Stomach smooth muscle (tissue), 2 donors: ENCODE results near the gene TRAF3IP1.

Experiments
- H3K27ac ChIP-seq: one replicate; pipeline ENCODE4 v1.7.0; 2013; ENCODE audit warnings: mild to moderate bottlenecking, low read length, inconsistent platforms
- H3K27me3 ChIP-seq, 2 donors: one replicate each; pipeline ENCODE4 v1.7.0; 2013; ENCODE audit warnings: low read length in 2 of 2; ENCODE audit not compliant: insufficient read depth in 2 of 2, control insufficient read depth in 1 of 2
- H3K36me3 ChIP-seq, 2 donors: one replicate each; pipeline ENCODE4 v1.7.0; 2013; ENCODE audit warnings: low read length in 2 of 2; ENCODE audit not compliant: control insufficient read depth in 2 of 2, insufficient read depth in 2 of 2
- H3K4me1 ChIP-seq: one replicate; pipeline ENCODE4 v1.7.0; 2013; ENCODE audit warnings: low read length; ENCODE audit not compliant: control insufficient read depth, insufficient read depth
- H3K4me3 ChIP-seq, 2 donors: one replicate each; pipeline ENCODE4 v1.7.0; 2013; ENCODE audit warnings: low read length in 2 of 2
- H3K9ac ChIP-seq, 2 donors: one replicate each; pipeline ENCODE4 v1.7.0; 2013; ENCODE audit warnings: low read length in 2 of 2, mild to moderate bottlenecking in 1 of 2
- H3K9me3 ChIP-seq, 2 donors: one replicate each; pipeline ENCODE4 v1.7.0; 2013; ENCODE audit warnings: low read length in 2 of 2; ENCODE audit not compliant: control insufficient read depth in 2 of 2
- donor health status: healthy.
- donor health status: Pancreatic carcinoma.

The TRAF3IP1 gene

GRCh38 chr2:238288650-238289573 lies 31.4 kb upstream of the TRAF3IP1 start:
- peaks cover 47% of the 10 kb centered on the region for H3K4me1 ChIP-seq
- no peaks in the 10 kb centered on the region for H3K27me3 ChIP-seq
- H3K4me3 ChIP-seq, result peak overlapping the region; percentile 77 to 97
- no peaks in the 10 kb centered on the region for H3K36me3 ChIP-seq
- H3K27ac ChIP-seq, result peak overlapping the region; percentile 81
- no peaks in the 10 kb centered on the region for H3K9me3 ChIP-seq
- H3K9ac ChIP-seq, result peak overlapping the region; percentile 69 to 95

GRCh38 chr2:238289574-238289973 lies 30.7 kb upstream of the TRAF3IP1 start:
- no peaks in the 10 kb centered on the region for H3K27me3 ChIP-seq
- no peaks in the 10 kb centered on the region for H3K36me3 ChIP-seq
- peak overlapping the region; percentile 81 for H3K27ac ChIP-seq
- H3K9ac ChIP-seq, result peak overlapping the region; percentile 69 to 95
- peaks cover 42% of the 10 kb centered on the region for H3K4me1 ChIP-seq
- H3K9me3 ChIP-seq, result no peaks in the 10 kb centered on the region
- peak overlapping the region; percentile 77 to 97 for H3K4me3 ChIP-seq

- Histone ChIP-seq H3K9ac (no peak overlapping the region), H3K36me3 (no peaks in the 10 kb centered on the region), H3K27ac (no peak overlapping the region), H3K9me3 (no peaks in the 10 kb centered on the region), H3K27me3 (no peaks in the 10 kb centered on the region), H3K4me3 (no peak overlapping the region), H3K4me1 (peaks cover 37% of the 10 kb centered on the region)
Measured at GRCh38 chr2:238290091-238290509, 30.2 kb upstream of the TRAF3IP1 start.

DNA sequence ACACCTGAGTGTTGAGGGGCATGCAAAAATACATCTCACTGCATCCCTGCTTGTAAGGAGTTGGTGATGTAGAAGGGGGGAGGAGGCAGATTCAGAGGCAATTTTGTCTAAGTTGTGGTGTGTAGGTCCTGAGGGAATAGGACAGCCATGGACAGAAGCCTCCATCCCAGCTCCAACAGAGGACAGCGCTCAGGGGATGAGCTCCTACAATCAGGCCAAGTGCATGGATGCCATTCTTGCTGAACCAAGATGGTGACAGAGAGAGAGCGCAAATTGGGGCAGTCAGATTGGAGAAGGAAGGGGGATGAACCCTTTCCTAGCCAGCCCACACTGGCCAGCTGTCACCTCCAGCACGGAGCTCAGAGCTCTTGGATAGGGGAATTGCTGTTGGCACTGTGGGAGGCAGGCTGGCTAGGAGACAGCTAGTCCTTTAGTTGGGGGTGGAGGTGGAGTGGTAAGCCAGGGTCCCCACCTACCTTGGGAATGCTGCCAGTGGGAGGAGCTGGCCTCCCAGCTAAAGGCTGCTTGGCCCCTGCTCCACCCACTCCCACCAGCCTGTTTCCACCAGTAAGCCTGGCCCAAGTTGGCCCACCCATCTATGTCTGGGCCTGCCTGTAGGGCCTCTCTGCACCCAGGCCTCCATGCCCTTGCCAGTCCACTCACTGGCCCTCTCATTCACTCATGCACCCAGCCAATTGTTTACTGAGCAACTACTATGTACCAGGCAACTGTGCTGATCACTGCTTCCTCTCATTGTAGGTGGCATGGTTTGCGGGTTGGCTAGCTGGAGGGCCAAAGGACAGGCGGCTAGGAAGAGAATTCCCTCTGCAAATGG lies 29.4 kb upstream of the TRAF3IP1 start:
- H3K4me1 ChIP-seq, result peaks cover 29% of the 10 kb centered on the region
- no peaks in the 10 kb centered on the region for H3K9me3 ChIP-seq
- H3K4me3 ChIP-seq, result no peak overlapping the region
- no peaks in the 10 kb centered on the region for H3K36me3 ChIP-seq
- H3K9ac ChIP-seq, result no peak overlapping the region
- H3K27ac ChIP-seq, result no peak overlapping the region
- H3K27me3 ChIP-seq, result no peaks in the 10 kb centered on the region

DNA sequence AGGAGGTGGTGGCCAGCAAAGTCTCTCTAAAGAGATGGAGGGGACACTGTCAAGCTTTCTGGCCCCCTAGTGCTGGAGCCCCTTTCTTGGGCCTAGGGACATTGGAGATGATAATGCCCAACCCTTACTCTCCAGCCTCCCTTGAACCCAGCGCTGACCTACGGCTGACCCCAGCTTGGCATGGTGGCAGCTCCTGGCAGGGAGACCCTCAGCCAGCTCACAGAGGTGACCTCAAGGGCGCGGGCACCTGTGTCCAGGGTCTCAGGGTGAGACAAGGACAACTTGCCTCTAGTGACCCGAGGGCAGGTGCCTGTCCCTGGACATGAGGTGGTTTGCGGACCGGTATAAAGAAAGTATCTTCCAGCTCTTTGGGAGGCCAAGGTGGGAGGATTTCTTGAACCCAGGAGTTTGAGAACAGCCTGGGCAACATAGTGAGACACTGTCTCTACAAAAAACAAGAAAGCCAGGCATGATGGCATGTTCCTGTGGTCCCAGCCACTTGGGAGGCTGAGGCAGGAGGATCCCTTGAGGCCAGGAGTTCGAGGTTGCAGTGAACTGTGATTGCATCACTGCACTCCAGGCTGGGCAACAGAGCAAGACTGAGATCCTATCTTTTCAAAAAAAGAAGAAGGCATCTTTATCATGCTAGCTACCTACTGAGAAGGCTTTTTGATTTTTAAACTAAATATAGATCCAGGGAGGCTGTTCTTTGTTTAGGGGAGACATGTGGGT lies 28.6 kb upstream of the TRAF3IP1 start:
- no peak overlapping the region for H3K27ac ChIP-seq
- no peak overlapping the region for H3K9ac ChIP-seq
- H3K27me3 ChIP-seq, result no peaks in the 10 kb centered on the region
- H3K9me3 ChIP-seq, result no peaks in the 10 kb centered on the region
- no peaks in the 10 kb centered on the region for H3K36me3 ChIP-seq
- H3K4me1 ChIP-seq, result peaks cover 21% of the 10 kb centered on the region
- H3K4me3 ChIP-seq, result no peak overlapping the region

DNA sequence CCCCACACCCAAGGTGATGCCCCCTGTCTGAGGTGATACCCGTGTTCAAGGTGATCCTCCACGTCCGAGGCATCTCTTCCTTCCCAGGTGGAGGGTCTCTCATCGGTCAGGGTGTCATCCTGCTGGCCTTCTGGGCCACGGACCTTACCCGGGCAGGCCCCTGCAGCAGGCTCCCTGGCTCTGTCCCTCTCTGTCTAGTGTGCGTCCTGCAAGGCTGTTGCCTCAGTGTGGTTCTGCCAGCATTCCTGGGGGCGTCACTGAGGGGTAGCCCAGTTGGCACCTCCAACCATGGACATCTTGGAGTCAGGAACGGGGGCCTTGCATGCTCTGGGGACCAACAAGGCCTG lies 26.3 kb upstream of the TRAF3IP1 start:
- no peaks in the 10 kb centered on the region for H3K9me3 ChIP-seq
- H3K9ac ChIP-seq, result no peak overlapping the region
- H3K4me1 ChIP-seq, result peaks cover 8% of the 10 kb centered on the region
- H3K27ac ChIP-seq, result no peak overlapping the region
- H3K36me3 ChIP-seq, result no peaks in the 10 kb centered on the region
- H3K4me3 ChIP-seq, result no peak overlapping the region
- H3K27me3 ChIP-seq, result no peaks in the 10 kb centered on the region

GRCh38 chr2:238294393-238295143 lies 25.8 kb upstream of the TRAF3IP1 start:
- Histone ChIP-seq H3K36me3 (no peaks in the 10 kb centered on the region), H3K4me3 (no peak overlapping the region), H3K27me3 (no peaks in the 10 kb centered on the region), H3K9me3 (no peaks in the 10 kb centered on the region), H3K27ac (no peak overlapping the region), H3K9ac (no peak overlapping the region), H3K4me1 (peaks cover 5% of the 10 kb centered on the region)

DNA sequence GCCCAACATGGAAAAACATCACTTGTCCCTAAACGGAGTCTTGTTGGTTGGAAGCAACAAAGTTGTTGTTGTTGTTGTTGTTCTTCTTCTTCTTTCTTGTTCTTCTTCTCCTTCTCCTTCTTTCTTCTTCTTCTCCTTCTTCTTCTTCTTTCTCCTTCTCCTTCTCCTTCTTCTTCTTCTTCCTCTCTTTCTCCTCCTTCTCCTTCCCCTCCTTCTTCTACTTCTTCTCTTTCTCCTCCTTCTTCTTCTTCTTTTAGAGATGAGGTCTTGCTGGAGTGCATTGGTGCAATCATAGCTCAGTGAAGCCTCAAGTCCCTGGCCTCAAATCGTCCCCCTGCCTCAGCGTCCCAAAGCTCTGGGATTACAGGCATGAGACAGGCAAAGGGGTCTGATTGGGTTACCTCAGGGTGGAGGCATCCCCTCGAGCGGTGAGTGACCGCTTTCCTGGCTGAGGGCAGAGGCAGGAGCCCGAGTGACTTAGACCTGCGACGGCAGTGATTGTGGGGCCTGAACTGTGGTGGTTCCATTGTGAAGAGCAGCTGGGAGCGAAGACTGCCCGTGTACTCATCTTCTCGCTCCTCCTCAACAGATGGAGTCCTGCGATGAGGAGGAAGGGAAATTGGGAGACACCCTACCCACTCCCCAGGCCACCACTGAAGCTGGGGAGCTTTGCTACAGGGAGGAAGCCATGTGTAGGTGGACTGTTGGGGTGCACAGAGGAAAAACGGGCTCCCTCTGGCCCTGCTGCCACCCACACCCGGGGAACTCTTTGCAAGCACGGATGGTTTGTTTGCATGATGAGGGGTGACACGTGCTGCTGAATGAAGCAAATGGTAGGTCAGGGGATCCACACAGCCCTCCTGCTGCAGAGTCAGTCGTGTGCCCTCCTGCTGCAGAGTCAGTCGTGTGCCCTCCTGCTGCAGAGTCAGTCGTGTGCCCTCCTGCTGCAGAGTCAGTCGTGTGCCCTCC lies 24.9 kb upstream of the TRAF3IP1 start:
- no peak overlapping the region for H3K9ac ChIP-seq
- no peak overlapping the region for H3K4me3 ChIP-seq

GRCh38 chr2:238296638-238297457 lies 23.5 kb upstream of the TRAF3IP1 start:
- Histone ChIP-seq H3K4me1 (peaks cover 6% of the 10 kb centered on the region), H3K36me3 (no peaks in the 10 kb centered on the region), H3K27ac (no peak overlapping the region), H3K27me3 (no peaks in the 10 kb centered on the region), H3K9ac (no peak overlapping the region), H3K9me3 (no peaks in the 10 kb centered on the region), H3K4me3 (no peak overlapping the region)

More for the DNA sequence above, 24.9 kb upstream of the TRAF3IP1 start:
- Histone ChIP-seq H3K27ac (no peak overlapping the region), H3K9me3 (no peaks in the 10 kb centered on the region), H3K4me1 (peaks cover 6% of the 10 kb centered on the region), H3K27me3 (no peaks in the 10 kb centered on the region), H3K36me3 (no peaks in the 10 kb centered on the region)
